SIG-M5 treated with dmso at 0.1 percent for 504 hours (cell line): ENCODE results near the gene ADORA2B.
"Not testable (repeated sequence)": the region's sequence is repeated elsewhere in the genome, so short reads cannot be mapped to it uniquely, and the experiment has no call there.

Source experiments
- DNase-seq: peaks from one replicate; lab custom pipeline; 2025; ENCODE audit not compliant: unreplicated experiment; lab: John Stamatoyannopoulos, UW

ADORA2B gene

DNA sequence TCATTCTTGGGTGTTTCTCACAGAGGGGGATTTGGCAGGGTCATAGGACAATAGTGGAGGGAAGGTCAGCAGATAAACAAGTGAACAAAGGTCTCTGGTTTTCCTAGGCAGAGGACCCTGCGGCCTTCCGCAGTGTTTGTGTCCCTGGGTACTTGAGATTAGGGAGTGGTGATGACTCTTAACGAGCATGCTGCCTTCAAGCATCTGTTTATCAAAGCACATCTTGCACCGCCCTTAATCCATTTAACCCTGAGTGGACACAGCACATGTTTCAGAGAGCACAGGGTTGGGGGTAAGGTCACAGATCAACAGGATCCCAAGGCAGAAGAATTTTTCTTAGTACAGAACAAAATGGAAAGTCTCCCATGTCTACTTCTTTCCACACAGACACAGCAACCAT is 34.1 kb downstream of the ADORA2B start:
- not testable (repeated sequence) for DNase-seq

DNA sequence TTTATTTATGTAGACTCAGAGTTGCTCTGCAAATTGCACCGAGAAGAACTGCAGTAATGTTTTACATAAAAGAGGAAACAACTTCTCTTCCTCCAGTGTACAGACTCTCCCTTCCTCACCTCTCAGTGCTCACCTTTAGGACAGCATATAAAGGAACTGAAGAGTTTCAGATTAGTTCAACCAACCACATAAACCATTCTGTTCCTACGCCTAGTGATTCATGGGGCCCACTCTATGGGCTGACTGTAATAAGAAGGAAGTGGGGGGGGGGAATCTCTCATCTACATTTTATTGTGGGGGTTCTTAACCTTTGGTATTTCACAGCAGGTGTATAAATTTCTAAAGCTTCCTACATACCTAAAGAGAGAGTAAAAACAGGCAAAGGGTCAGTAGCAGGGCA is 36.3 kb downstream of the ADORA2B start:
- peak; percentile 29 for DNase-seq

- peak; percentile 39 for DNase-seq
These were observed 37.0 kb downstream of the ADORA2B start for GRCh38 chr17:15981646-15982580.

GRCh38 chr17:15996322-15996721 is 51.4 kb downstream of the ADORA2B start:
- no peak for DNase-seq

DNA sequence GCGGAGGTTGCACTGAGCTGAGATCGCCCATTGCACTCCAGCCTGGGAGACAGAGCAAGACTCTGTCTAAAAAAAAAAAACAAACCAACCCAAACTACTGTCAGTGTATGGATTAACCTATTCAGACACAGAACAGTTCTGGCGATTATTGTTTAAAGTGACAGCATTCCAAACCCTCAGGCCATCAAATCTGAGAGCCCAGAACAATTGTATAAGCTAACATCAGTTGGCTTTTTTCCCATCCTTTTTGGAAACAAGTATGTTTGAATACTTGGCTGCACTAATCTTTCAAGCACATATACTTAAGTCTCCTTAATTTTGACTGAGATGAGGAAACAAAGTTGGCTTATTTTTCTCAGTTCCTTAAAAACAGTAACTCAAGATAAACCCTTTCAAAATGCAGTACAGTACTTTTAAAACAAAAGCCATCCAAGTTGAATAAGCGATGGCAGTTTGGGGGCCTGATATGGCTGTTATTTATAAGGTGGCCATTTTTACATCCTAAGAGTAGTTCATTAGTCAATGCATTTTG is 53.2 kb downstream of the ADORA2B start:
- DNase-seq, result no peak

GRCh38 chr17:15999141-15999973 is 54.4 kb downstream of the ADORA2B start, which contains the start of the genes TTC19 and ZSWIM7:
Gene TTC19, plus strand, starts transcription at chr17:15999824. Its CDS starts 25 bp downstream, at chr17:15999849.
Gene ZSWIM7, minus strand, starts transcription at chr17:15999704. Its CDS starts 110 bp downstream, at chr17:15999594.
- peak; percentile 88 for DNase-seq

- DNase-seq, result no peak
These were observed 55.3 kb downstream of the ADORA2B start for GRCh38 chr17:15999974-16000827.

- DNase-seq, result no peak
These were observed 56.4 kb downstream of the ADORA2B start for GRCh38 chr17:16001226-16001897.

- DNase-seq, result no peak
These were observed 57.9 kb downstream of the ADORA2B start for GRCh38 chr17:16002708-16003260.

DNA sequence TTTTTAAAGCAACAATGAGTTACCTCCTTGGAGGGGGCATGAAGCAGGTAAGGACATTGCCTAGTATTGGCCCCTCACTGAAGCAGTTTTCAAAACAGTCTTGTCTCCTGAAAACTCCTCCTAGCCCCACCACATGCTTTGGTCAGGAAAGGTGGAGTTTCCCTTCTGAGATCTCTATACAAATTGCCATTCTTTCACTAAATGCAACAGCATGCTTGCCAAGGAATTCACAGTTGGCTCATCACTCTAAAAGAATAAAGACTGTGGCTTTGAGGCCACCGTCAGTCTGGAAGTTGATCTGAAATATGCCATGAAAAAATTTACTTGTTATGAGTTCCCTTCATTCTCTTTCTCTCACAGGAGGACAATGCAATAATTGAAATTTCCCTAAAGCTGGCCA is 58.9 kb downstream of the ADORA2B start:
- no peak for DNase-seq

DNA sequence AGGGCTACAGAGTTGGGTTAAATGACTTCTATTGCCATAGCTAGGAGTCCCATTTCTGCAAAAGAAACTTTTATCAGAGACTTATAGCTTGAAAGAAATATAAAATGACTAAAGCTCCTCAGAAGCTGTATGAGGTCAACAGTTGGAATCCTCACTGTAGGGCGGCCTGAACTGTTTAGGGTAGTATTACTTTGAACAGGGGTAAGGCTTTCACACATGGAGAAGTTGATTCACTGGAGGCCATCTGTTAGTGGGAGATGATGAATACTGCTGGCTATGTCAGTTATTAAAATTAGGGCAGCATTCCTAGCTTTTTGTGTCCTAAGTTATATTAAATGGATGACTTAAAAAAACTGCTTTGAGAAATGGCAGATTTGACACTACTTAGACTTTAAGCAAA is 60.7 kb downstream of the ADORA2B start:
- DNase-seq, result no peak

DNA sequence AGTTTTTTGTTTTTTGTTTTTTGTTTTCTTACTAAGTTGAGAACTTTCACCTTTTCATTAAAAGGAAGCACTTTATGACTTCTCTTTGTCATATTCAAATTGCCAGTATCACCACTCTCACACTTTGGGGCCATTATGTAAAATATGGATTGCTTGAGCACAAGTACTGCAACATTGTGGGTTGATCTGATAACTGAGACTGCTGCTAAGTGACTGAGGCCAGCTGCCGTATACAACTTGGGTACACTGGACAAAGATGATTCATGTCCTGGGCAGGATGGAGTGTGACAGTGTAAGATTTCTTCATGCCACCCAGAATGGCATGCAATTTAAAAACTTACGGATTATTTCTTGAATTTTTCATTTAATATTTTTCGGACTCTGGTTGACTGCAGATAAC is 62.5 kb downstream of the ADORA2B start:
- no peak for DNase-seq

GRCh38 chr17:16013943-16014407 is 69.0 kb downstream of the ADORA2B start:
- no peak for DNase-seq

DNA sequence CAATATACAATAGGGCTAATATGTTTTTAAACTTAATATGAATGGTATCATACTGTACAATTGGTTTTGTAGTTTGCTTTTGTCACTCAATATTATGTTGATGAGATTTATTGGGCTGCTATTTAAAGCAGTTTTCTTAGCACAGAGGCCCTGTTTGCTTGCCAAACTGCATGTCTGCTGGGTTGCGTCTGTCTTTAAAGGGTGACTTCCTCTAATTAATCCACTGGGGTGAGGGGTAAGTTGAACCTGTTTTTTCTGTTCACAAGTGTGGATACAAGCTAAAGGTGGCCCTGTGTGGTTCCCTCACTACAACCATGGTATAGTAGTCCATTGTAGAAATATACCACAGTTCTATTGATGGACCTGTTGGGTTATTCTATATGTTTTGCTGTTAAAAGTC is 74.4 kb downstream of the ADORA2B start:
- no peak for DNase-seq

DNA sequence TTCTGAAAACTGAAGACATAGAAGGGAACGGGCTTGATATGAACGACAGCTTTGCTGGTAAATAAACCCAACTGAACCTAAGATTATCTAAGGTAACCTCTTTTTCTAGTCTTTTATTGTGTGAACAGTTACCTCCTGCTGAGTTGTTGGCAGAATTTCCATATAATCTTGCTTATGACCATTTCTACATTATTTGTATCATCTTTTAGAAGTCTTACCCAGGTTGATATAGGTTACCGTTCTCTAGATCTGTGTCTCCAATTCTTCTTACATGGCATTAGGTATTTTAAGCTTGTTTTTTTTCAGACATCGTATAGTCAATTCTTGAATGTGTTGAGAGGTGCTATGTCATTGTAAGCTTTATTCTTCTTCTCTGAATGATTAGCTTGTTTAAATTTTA is 79.0 kb downstream of the ADORA2B start:
- DNase-seq, result no peak

GRCh38 chr17:16025202-16025601 is 80.3 kb downstream of the ADORA2B start:
- DNase-seq, result no peak
